SIG-M5 treated with dmso at 0.1 percent for 504 hours (cell line): ENCODE data around the gene NEGR1.
A peak's percentile ranks its signal among the peaks of the same experiment; 100 is the strongest.

Experiments used
- DNase-seq: peaks from one replicate; lab custom pipeline; 2025; ENCODE audit not compliant: unreplicated experiment; lab: John Stamatoyannopoulos, UW

The NEGR1 gene

GRCh38 chr1:71869326-71869725, 413.0 kb downstream of the NEGR1 start:
- DNase-seq = no peak

DNA sequence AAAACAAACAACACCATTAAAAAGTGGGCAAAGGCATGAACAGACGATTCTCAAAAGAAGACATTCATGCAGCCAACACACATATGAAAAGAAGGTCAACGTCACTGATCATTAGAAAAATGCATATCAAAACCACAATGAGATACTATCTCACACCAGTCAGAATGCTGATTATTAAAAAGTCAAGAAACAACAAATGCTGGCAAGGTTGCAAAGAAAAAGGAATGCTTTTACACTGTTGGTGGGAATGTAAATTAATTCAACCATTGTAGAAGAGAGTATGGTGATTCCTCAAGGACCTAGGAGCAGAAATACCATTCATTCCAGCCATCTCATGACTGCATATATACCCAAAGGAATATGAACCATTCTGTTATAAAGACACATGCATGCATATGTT, 419.6 kb downstream of the NEGR1 start:
- DNase-seq = no peak

DNA sequence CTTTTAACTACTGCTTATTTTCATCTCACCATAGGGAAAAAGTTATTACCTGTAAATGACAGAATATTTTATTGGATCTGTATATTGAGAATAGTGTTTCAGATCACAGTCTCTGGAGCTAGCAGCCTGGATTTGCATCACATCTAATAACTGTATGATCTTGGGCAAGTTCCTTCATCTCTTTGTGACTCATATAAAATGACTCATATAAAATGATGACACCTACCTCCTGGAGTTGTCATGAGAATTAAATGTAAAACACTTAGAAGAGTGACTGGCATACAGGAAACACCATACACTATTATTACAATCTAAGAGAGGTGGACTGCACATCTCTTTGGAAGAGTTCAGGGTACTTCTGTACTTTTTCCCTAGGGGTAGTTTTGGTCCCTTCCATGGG, 421.3 kb downstream of the NEGR1 start:
- peak; percentile 20 for DNase-seq

- DNase-seq = no peak
These were observed 422.5 kb downstream of the NEGR1 start for GRCh38 chr1:71859806-71860205.

GRCh38 chr1:71857862-71858261, 424.5 kb downstream of the NEGR1 start:
- DNase-seq = no peak

- DNase-seq = no peak
These were observed 429.0 kb downstream of the NEGR1 start for GRCh38 chr1:71853360-71853759.

- DNase-seq = no peak
These were observed 431.4 kb downstream of the NEGR1 start for GRCh38 chr1:71850936-71851335.

- DNase-seq = no peak
These were observed 431.8 kb downstream of the NEGR1 start for GRCh38 chr1:71850515-71850914.

DNA sequence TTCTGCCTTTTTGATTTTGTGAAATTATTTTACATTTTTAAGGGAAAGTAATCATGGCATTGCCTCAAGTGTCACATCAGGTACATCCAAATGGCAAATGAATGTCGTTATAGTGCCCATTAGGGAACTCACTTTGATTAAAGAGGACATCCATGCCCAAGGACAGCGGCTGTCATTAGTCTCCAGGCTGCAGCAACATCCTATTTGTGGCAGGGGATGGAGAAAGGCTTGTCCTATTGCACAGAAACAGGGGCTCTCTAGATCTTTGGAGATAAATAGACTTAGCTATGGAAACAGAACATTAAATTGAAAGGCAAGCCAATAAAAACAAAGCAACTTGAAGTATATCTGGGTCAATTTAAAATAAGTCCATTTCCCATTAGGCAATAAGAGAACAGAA, 439.3 kb downstream of the NEGR1 start:
- no peak for DNase-seq

DNA sequence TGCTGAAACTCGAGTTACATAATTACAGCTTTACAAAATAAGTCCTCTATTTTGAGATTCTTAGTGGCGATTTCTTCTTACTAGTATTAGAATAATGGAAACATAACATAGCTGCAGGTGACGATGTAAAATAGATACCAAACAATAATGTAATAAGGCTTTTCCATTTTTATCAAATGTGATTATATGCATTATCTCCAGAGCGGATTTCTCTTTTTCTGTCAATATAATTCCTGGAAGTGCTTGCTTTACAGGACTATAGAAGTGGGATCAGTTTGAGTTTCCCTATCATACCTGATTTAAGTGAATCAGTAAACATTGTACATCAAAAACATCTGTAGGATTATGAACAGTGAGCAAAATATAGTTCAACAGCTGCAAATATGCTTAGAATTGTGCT, 442.5 kb downstream of the NEGR1 start:
- DNase-seq = no peak

GRCh38 chr1:71836904-71837303, 445.4 kb downstream of the NEGR1 start:
- no peak for DNase-seq

- no peak for DNase-seq
These were observed 446.9 kb downstream of the NEGR1 start for GRCh38 chr1:71835442-71835813.

GRCh38 chr1:71834601-71835441, 447.5 kb downstream of the NEGR1 start:
- DNase-seq = no peak

GRCh38 chr1:71831646-71832045, 450.7 kb downstream of the NEGR1 start:
- DNase-seq = no peak

DNA sequence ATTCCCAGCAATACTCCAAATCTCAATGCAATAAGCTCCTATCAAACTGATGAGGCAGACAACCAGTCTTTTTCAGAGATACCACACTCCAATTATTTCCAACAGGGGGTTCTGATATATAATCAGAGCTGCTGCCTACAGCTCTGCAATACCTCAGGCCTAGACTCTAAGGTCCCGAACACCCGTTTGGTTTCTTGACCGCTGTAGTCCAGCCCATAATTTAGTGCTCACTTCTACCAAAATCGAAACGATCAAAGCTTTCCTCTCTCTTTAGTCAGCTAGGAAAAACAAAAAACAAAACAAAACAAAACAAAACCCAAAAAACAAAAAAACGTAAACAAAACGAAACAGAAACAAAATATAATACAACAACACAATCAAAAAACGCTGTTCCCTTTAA, 453.0 kb downstream of the NEGR1 start:
- DNase-seq = no peak

GRCh38 chr1:71828431-71829012, 453.8 kb downstream of the NEGR1 start:
- no peak for DNase-seq

DNA sequence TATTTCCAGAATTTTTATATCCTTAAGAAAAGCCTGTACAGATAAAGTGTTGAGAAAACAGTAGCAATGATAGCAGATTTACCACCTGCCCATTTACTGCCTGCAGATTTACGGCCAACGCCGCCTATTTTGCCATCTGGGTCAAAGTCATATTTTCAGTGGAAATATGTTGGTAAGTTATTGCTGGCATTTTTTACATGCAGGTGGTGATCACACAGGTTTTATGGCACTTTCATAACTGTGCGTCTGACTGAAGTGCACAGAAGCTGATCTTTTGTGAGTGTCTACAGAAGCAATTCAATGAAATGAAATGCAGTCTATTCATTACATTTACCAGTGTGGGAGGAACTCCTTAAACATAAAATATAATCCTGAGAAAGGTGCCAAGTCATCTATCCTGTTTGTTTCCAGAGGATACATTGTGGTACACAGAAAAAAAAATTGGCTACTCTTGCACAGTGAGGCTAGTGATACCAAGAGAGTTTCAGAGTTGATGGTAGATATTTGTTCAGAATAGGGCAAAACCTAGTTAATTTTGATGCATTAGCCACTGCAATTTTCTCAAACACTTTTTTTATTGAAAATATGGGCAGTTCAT, 458.5 kb downstream of the NEGR1 start:
- DNase-seq = no peak

DNA sequence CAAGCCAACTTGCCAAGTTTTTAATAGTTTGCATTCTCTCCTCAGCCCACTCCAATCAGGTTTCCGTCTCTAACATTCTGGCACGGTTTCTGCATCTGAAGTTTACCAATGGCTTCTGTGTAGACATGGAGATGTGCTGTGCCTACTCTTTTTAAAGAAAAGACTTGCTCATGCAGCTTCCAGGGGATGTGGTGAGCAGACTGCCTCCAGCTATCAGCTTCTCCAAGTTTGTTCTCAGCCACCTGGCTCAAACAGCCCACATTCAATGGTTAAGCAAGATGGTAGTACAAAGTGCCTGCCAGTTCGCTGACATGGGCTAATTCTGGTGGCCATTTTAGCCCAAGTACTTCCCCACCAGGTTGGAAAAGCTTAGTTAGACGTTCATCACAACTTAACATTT, 465.3 kb downstream of the NEGR1 start:
- no peak for DNase-seq

GRCh38 chr1:71809085-71809484, 473.3 kb downstream of the NEGR1 start:
- DNase-seq = no peak

DNA sequence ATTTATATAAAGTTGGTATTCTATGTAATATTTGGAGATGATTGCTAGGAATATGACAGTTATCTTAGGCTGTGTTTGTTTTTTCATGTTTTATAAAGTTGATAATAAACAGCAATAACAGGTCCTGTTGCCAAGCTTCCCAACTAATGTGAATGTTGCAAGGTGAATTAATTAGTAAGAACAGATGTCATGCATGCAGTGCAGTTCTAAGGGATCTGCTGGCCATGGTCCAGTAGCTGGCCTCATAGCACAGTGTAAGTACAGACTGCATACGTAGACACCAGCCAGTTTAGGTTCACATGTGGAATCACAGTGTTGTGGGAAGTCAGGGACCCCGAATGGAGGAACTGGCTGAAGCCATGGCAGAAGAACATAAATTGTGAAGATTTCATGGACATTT, 478.2 kb downstream of the NEGR1 start:
- no peak for DNase-seq

DNA sequence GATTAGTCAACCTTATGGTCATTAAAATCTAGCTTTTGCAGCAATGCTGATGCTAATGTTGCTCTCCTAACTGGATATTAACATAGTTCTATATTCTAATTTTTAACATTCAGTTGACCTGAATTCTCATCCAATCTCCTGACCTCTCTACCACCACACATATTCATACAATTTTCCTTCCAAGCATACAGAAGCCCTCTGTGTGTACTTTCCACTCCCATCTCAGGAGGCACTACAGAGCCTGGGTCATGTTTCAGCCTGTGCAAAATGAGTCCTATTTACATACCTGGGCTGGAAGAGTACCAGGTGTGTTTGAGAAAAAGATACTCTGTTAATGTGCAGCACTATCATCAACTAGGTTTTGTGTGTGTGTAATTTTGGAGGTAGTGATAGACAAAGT, 486.3 kb downstream of the NEGR1 start:
- no peak for DNase-seq

DNA sequence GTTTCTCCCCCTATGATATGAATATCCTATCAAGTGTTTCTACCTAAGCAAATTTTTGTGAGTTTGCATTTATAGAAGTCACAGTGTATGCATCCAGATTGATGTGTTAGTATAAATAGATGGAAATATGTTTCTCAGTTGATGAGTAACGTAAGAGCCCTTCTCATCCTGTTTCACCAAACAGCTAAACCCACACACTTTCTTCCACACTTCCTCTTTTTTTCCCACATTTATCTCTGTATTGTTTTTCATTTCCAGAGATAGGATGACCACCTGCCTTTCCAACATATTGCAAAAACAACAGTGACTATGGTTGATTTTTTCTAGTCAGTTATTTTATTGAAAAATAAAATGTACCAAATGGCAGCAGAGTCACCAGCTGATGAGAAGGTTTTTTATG, 490.1 kb downstream of the NEGR1 start:
- DNase-seq = peak; percentile 17
